Endometrial microvascular endothelial cells (primary cell): ENCODE data around the gene NT5C3A. TPM values are rescaled to one million over a fixed set of nuclear protein-coding genes. Genes with fewer than 3 reads are reported as not detected.
"Not testable (repeated sequence)": the region's sequence is repeated elsewhere in the genome, so short reads cannot be mapped to it uniquely, and the experiment has no call there.

Experiments used
- in situ Hi-C: cut with HindIII; loops from 2 replicates; pipeline ENCODE4 v1.10.0; 2017; ENCODE audit warnings: low sequenced_read_pairs, low pct_unique_long_range_greater_than_20kb; ENCODE audit errors: inconsistent ontology term
- total RNA-seq: library from RNA; depleted of rRNA; stranded (reverse); fragments of >200 nt; gene quantifications from one replicate; pipeline ENCODE4 v1.2.3, GENCODE V29; 2015; ENCODE audit errors: inconsistent ontology term

NT5C3A gene
- 20.3 TPM for total RNA-seq

- in situ Hi-C loops: no loop called here
These were observed at the start of gene NT5C3A for GRCh38 chr7:33062023-33062781. Gene NT5C3A (minus strand): TSS chr7:33062776. CDS start chr7:33062705, 71 bp downstream.

GRCh38 chr7:33111614-33112013, 49.0 kb upstream of the NT5C3A start:
- in situ Hi-C loops: no loop called here

- in situ Hi-C loops: no loop called here
These were observed 47.2 kb upstream of the NT5C3A start for GRCh38 chr7:33109758-33110238.

GRCh38 chr7:33109005-33109757, 46.6 kb upstream of the NT5C3A start, which contains the start of gene RP9:
Gene RP9 (minus strand): TSS chr7:33109404. CDS start chr7:33109372, 32 bp downstream.
- in situ Hi-C loops: no loop called here

- in situ Hi-C loops: no loop called here
These were observed 46.0 kb upstream of the NT5C3A start for GRCh38 chr7:33108554-33109004.

- in situ Hi-C loops: no loop called here
These were observed 44.8 kb upstream of the NT5C3A start for GRCh38 chr7:33107136-33108066.

- in situ Hi-C loops: no loop called here
These were observed 39.3 kb upstream of the NT5C3A start for GRCh38 chr7:33101906-33102305.

- in situ Hi-C loops: no loop called here
These were observed 38.2 kb upstream of the NT5C3A start for GRCh38 chr7:33100770-33101169.

- in situ Hi-C loops: no loop called here
These were observed 36.8 kb upstream of the NT5C3A start for GRCh38 chr7:33099154-33099940.

- in situ Hi-C loops: not testable (repeated sequence)
These were observed 32.2 kb upstream of the NT5C3A start for GRCh38 chr7:33094745-33095275.

GRCh38 chr7:33093266-33093665, 30.7 kb upstream of the NT5C3A start:
- in situ Hi-C loops: no loop called here

GRCh38 chr7:33091641-33092191, 29.1 kb upstream of the NT5C3A start:
- in situ Hi-C loops: no loop called here

- in situ Hi-C loops: no loop called here
These were observed 28.5 kb upstream of the NT5C3A start for GRCh38 chr7:33091111-33091531.

- in situ Hi-C loops: no loop called here
These were observed 26.6 kb upstream of the NT5C3A start for GRCh38 chr7:33089142-33089541.

- in situ Hi-C loops: no loop called here
These were observed 25.3 kb upstream of the NT5C3A start for GRCh38 chr7:33087858-33088257.

- in situ Hi-C loops: no loop called here
These were observed 24.8 kb upstream of the NT5C3A start for GRCh38 chr7:33087356-33087755.
